GM12878 (cell line): Measurements from ENCODE around the gene AKR1B1.

Experiments used
- ATF2 ChIP-seq: IDR thresholded peaks from 2 replicates; pipeline ENCODE4 v1.6.1; 2012; ENCODE audit warnings: low read length, inconsistent platforms
- EZH2 ChIP-seq: IDR thresholded peaks from 2 replicates; pipeline ENCODE4 v1.6.1; 2012; ENCODE audit warnings: low read depth, mild to moderate bottlenecking, control low read depth, inconsistent platforms, low read length, borderline replicate concordance; ENCODE audit not compliant: control insufficient read depth
- HCFC1 ChIP-seq: fragments of 150-350 bp; IDR thresholded peaks from 2 replicates; pipeline ENCODE4 v1.6.1; 2014; ENCODE audit warnings: low read length
- YY1 ChIP-seq: IDR thresholded peaks from 2 replicates; pipeline ENCODE4 v1.6.1; 2011; ENCODE audit warnings: low read depth, mild to moderate bottlenecking, low read length

- TF ChIP-seq ATF2 (no peak), HCFC1 (no peak), EZH2 (no peak), YY1 (no peak)
These were observed 25.5 kb downstream of the AKR1B1 start for GRCh38 chr7:134433430-134433829.
